ENCODE measurements around the gene FBXO7. TPM values are rescaled to one million over a fixed set of nuclear protein-coding genes. Genes with fewer than 3 reads are reported as not detected.

Gene FBXO7
- total RNA-seq, 1 experiment from 2014 or later, result 85.1 TPM

DNA sequence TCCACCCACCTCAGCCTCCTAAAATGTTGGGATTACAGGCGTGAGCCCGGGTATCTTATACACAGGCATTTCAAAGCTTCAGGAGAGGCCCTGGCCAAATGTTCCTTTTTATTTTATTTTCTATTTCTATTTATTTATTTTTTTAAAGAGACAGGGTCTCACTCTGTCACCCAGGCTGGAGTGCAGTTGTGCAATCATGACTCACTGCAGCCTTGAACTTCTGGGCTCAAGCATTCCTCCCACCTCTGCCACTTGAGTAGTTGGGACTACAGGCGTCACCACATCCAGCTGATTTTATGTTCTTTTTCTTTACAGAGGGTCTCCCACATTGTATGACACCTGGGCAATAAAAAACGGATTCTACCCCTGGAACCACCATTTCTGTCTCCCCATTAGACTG lies 71.2 kb downstream of the FBXO7 start:
- peaks cover 4% of the 10 kb centered on the region for H3K36me3 Mint-ChIP-seq (ENCODE audit: insufficient read depth, unreplicated experiment)
- H3K9me3 Mint-ChIP-seq (ENCODE audit: unreplicated experiment), result no peaks in the 10 kb centered on the region
- CTCF ChIA-PET, result no interaction called here
- no peak overlapping the region for H3K4me3 Mint-ChIP-seq (ENCODE audit: unreplicated experiment)
- no TSS peak for BruUV-seq (replicated peaks)
- Histone ChIP-seq H3K4me3 (ENCODE audit: low read depth, low read length) (no peak overlapping the region), H3K9me3 (no peaks in the 10 kb centered on the region), H3K4me1 (no peaks in the 10 kb centered on the region), H3K36me3 (ENCODE audit: control insufficient read depth, insufficient read depth, low read length) (no peaks in the 10 kb centered on the region), H3K27me3 (replicated peaks; ENCODE audit: control insufficient read depth, insufficient read depth, low read length) (no peaks in the 10 kb centered on the region)
- H3K4me1 Mint-ChIP-seq (ENCODE audit: low read depth, unreplicated experiment), result no peaks in the 10 kb centered on the region
- H3K27me3 Mint-ChIP-seq (ENCODE audit: insufficient read depth, unreplicated experiment), result peaks cover 4% of the 10 kb centered on the region
- POLR2A ChIA-PET, result no interaction called here
- no peak overlapping the region for H3K27ac Mint-ChIP-seq (ENCODE audit: unreplicated experiment)
- intact Hi-C loops (cut with micrococcal nuclease; ENCODE audit: unreplicated experiment), result no loop called here
- TF ChIP-seq, protein P1, sequence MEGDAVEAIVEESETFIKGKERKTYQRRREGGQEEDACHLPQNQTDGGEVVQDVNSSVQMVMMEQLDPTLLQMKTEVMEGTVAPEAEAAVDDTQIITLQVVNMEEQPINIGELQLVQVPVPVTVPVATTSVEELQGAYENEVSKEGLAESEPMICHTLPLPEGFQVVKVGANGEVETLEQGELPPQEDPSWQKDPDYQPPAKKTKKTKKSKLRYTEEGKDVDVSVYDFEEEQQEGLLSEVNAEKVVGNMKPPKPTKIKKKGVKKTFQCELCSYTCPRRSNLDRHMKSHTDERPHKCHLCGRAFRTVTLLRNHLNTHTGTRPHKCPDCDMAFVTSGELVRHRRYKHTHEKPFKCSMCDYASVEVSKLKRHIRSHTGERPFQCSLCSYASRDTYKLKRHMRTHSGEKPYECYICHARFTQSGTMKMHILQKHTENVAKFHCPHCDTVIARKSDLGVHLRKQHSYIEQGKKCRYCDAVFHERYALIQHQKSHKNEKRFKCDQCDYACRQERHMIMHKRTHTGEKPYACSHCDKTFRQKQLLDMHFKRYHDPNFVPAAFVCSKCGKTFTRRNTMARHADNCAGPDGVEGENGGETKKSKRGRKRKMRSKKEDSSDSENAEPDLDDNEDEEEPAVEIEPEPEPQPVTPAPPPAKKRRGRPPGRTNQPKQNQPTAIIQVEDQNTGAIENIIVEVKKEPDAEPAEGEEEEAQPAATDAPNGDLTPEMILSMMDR (IDR thresholded peaks at IDR 0.05; ENCODE audit: insufficient read depth in 1 of 2, low read depth in 1 of 2, low read length in 1 of 2, severe bottlenecking in 1 of 2, unreplicated experiment in 1 of 2), result no peak
- DNase-seq, result no peak

DNA sequence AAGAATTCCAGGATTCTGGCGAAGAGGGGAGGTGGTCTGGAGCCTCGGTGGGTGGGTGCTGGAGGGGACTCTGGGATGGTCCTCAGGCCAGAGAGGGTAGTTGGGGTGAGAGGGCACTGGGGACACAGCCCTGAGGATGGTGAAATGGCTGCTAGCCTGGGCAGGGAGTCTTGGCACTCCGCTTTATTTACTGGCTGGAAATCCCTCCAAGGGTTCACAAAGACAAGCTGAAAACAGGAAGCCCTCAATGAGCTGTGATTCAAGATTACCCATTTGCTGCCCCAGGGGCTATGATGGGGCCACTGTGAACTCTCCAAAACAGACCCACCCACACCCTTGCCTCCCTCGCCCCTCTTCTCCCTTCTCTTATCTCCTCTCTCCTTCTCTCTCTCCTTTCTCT lies 71.9 kb downstream of the FBXO7 start:
- intact Hi-C loops (cut with micrococcal nuclease; ENCODE audit: unreplicated experiment), result no loop called here
- POLR2A ChIA-PET, result no interaction called here

DNA sequence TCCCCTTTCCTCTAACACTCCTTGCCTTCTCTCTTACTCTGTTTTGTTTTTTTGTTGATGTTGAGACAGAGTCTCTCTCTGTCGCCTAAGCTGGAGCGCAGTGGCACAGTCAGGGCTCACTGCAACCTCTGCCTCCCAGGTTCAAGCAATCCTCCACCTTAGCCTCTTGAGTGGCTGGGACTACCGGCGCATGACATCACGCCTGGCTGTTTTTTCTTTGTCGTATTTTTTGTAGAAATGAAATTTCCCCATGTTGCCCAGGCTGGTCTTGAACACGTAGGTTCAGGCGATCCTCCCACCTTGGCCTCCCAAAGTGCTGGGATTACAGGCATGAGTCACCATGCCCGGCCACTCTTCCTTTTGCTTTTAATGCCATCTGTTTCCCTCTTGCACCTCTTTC lies 72.3 kb downstream of the FBXO7 start:
- intact Hi-C loops (cut with micrococcal nuclease; ENCODE audit: unreplicated experiment), result no loop called here
- H3K27me3 ChIP-seq (replicated peaks; ENCODE audit: control insufficient read depth, insufficient read depth, low read length), result no peaks in the 10 kb centered on the region
- no peaks in the 10 kb centered on the region for H3K36me3 ChIP-seq (ENCODE audit: control insufficient read depth, insufficient read depth, low read length)
- no peaks in the 10 kb centered on the region for H3K9me3 Mint-ChIP-seq (ENCODE audit: unreplicated experiment)
- ChIA-PET CTCF (interaction anchor here (0.6 kb wide), 1 partner anchor 26 kb away, joined by 4 read pairs; no protein-coding TSS in a partner anchor), POLR2A (no interaction called here)
- H3K9me3 ChIP-seq, result no peaks in the 10 kb centered on the region
- H3K4me3 ChIP-seq (ENCODE audit: low read depth, low read length), result no peak overlapping the region
- H3K27ac Mint-ChIP-seq (ENCODE audit: unreplicated experiment), result no peak overlapping the region
- peaks cover 4% of the 10 kb centered on the region for H3K27me3 Mint-ChIP-seq (ENCODE audit: insufficient read depth, unreplicated experiment)
- DNase-seq, result no peak
- BruUV-seq (replicated peaks), result no TSS peak
- TF ChIP-seq, protein P1 (IDR thresholded peaks at IDR 0.05; ENCODE audit: insufficient read depth in 1 of 2, low read depth in 1 of 2, low read length in 1 of 2, severe bottlenecking in 1 of 2, unreplicated experiment in 1 of 2), result no peak
- H3K4me1 ChIP-seq, result no peaks in the 10 kb centered on the region
- H3K4me1 Mint-ChIP-seq (ENCODE audit: low read depth, unreplicated experiment), result no peaks in the 10 kb centered on the region
- peaks cover 4% of the 10 kb centered on the region for H3K36me3 Mint-ChIP-seq (ENCODE audit: insufficient read depth, unreplicated experiment)
- no peak overlapping the region for H3K4me3 Mint-ChIP-seq (ENCODE audit: unreplicated experiment)

More for the DNA sequence above, 71.9 kb downstream of the FBXO7 start:
- DNase-seq, result no peak
- Histone ChIP-seq H3K27me3 (replicated peaks; ENCODE audit: control insufficient read depth, insufficient read depth, low read length) (no peaks in the 10 kb centered on the region), H3K4me3 (ENCODE audit: low read depth, low read length) (no peak overlapping the region), H3K36me3 (ENCODE audit: control insufficient read depth, insufficient read depth, low read length) (no peaks in the 10 kb centered on the region), H3K4me1 (no peaks in the 10 kb centered on the region), H3K9me3 (no peaks in the 10 kb centered on the region)
- TF ChIP-seq, protein P1 (IDR thresholded peaks at IDR 0.05; ENCODE audit: insufficient read depth in 1 of 2, low read depth in 1 of 2, low read length in 1 of 2, severe bottlenecking in 1 of 2, unreplicated experiment in 1 of 2), result no peak
- Mint-ChIP-seq H3K4me1 (ENCODE audit: low read depth, unreplicated experiment) (no peaks in the 10 kb centered on the region), H3K36me3 (ENCODE audit: insufficient read depth, unreplicated experiment) (peaks cover 4% of the 10 kb centered on the region), H3K27ac (ENCODE audit: unreplicated experiment) (no peak overlapping the region), H3K9me3 (ENCODE audit: unreplicated experiment) (no peaks in the 10 kb centered on the region), H3K27me3 (ENCODE audit: insufficient read depth, unreplicated experiment) (peaks cover 4% of the 10 kb centered on the region), H3K4me3 (ENCODE audit: unreplicated experiment) (no peak overlapping the region)
- CTCF ChIA-PET, result interaction anchor here (0.6 kb wide), 1 partner anchor 26 kb away, joined by 4 read pairs; no protein-coding TSS in a partner anchor
- BruUV-seq (replicated peaks), result no TSS peak
